PC-9 (cell line): ENCODE measurements around the gene UBE2V1. TPM values are rescaled to one million over a fixed set of nuclear protein-coding genes. Genes with fewer than 3 reads are reported as not detected.
A peak's percentile ranks its signal among the peaks of the same experiment; 100 is the strongest.

Experiments used
- BruUV-seq: library from RNA; stranded (reverse); fragments of 400-500 nt; replicated peaks from 2 replicates; lab custom pipeline; 2021; lab: Mats Ljungman, UMichigan
- CTCF ChIA-PET: fragments of 300-600 bp; sonication (Branson Sonifier 250); formaldehyde crosslinking; loops from one replicate; lab custom pipeline; 2022; ENCODE audit warnings: antibody characterized with exemption; lab: Charles Lee
- POLR2A ChIA-PET: fragments of 300-600 bp; sonication (Branson Sonifier 250); formaldehyde crosslinking; loops from one replicate; lab custom pipeline; 2022; ENCODE audit warnings: antibody characterized with exemption; ENCODE audit not compliant: unreplicated experiment; lab: Charles Lee
- DNase-seq, 2 experiments: peaks; one replicate each; pipeline versions ENCODE4 v3.0.0 to v3.0.0-alpha.2; 2015 to 2022; ENCODE audit warnings: mixed read lengths in 1 of 2
- H2AFZ ChIP-seq: fragments of 200-600 bp; sonication (generic); 2 replicates; pipeline ENCODE4 v1.8.1; 2017; ENCODE audit warnings: antibody characterized with exemption
- H3F3A ChIP-seq: fragments of 200-600 bp; sonication (generic); 2 replicates; pipeline ENCODE4 v1.8.1; 2017; ENCODE audit warnings: antibody characterized with exemption, mild to moderate bottlenecking, low read depth; ENCODE audit not compliant: insufficient read depth
- H3K27ac ChIP-seq: fragments of 200-600 bp; sonication (generic); 2 replicates; pipeline ENCODE4 v1.6.1; 2016; ENCODE audit warnings: mixed run types
- H3K27me3 ChIP-seq: fragments of 200-600 bp; sonication (generic); 2 replicates; pipeline ENCODE4 v1.6.1; 2016; ENCODE audit warnings: low read depth, mixed run types; ENCODE audit not compliant: insufficient read depth
- H3K36me3 ChIP-seq: fragments of 200-600 bp; sonication (generic); 2 replicates; pipeline ENCODE4 v1.6.1; 2016; ENCODE audit warnings: low read depth, mixed run types
- H3K4me1 ChIP-seq: fragments of 200-600 bp; sonication (generic); replicated peaks from 2 replicates; pipeline ENCODE4 v1.6.1; 2016; ENCODE audit warnings: mixed run types; ENCODE audit not compliant: insufficient read depth
- H3K4me2 ChIP-seq: fragments of 200-600 bp; sonication (generic); 2 replicates; pipeline ENCODE4 v1.6.1; 2017; ENCODE audit warnings: mixed run types
- H3K4me3 ChIP-seq: fragments of 200-600 bp; sonication (generic); 2 replicates; pipeline ENCODE4 v1.6.1; 2016; ENCODE audit warnings: mixed run types
- H3K79me2 ChIP-seq: fragments of 200-600 bp; sonication (generic); 2 replicates; pipeline ENCODE4 v1.6.1; 2017; ENCODE audit warnings: low read depth, mixed run types
- H3K9me2 ChIP-seq: fragments of 200-600 bp; sonication (generic); 2 replicates; pipeline ENCODE4 v1.8.1; 2017; ENCODE audit warnings: mild to moderate bottlenecking; ENCODE audit not compliant: insufficient read depth
- H3K9me3 ChIP-seq: fragments of 200-600 bp; sonication (generic); 2 replicates; pipeline ENCODE4 v1.8.1; 2016; ENCODE audit warnings: low read depth; ENCODE audit not compliant: insufficient read depth
- H4K20me1 ChIP-seq: fragments of 200-600 bp; sonication (generic); 2 replicates; pipeline ENCODE4 v1.8.1; 2017; ENCODE audit not compliant: insufficient read depth
- EZH2 ChIP-seq: fragments of 200-600 bp; sonication (generic); IDR thresholded peaks from 2 replicates; pipeline ENCODE4 v1.8.0; 2017; ENCODE audit warnings: antibody characterized with exemption, low read depth
- intact Hi-C: fragments of 100-400 bp; cut with micrococcal nuclease; formaldehyde crosslinking; loops from one replicate; pipeline ENCODE4 v1.10.0; 2022; ENCODE audit not compliant: unreplicated experiment
- total RNA-seq: library from RNA; stranded (reverse); gene quantifications from 2 replicates; pipeline ENCODE4 v1.2.3, GENCODE V29; 2021
- TF ChIP-seq, protein P1 (sequence below): fragments of 200-600 bp; sonication (generic); conservative IDR thresholded peaks from 2 replicates; pipeline ENCODE4 v1.6.1; 2017; ENCODE audit warnings: mixed run types, antibody characterized with exemption, mild to moderate bottlenecking, moderate library complexity

UBE2V1 gene
- total RNA-seq, 1 experiment from 2014 or later: 174 TPM

DNA sequence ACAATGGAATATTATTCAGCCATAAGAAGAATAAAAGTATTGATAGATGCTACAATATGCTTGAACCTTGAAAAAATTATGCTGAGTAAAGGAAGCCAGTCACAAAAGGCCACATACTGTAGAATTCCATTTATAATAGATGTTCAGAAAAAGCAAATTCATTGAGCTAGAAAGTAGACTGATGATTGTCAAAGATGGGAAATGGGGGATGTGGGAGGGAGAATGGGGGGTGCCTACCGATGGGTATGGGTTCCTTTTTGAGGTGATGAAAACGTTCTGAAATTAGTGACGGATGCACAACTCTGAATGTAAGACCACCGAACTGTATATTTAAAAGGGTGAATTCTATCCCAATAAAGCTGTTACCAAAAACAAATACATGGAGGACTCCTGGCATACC is 18.4 kb downstream of the UBE2V1 start:
- no peak overlapping the region for H3K27ac ChIP-seq
- BruUV-seq: no TSS peak
- no peak overlapping the region for H3K4me2 ChIP-seq
- H3K9me3 ChIP-seq: no peaks in the 10 kb centered on the region
- H4K20me1 ChIP-seq: peaks cover 65% of the 10 kb centered on the region
- H3K4me3 ChIP-seq: no peak overlapping the region
- H3K27me3 ChIP-seq: no peaks in the 10 kb centered on the region
- peaks cover 12% of the 10 kb centered on the region for H3K4me1 ChIP-seq
- H3K9me2 ChIP-seq: no peaks in the 10 kb centered on the region
- no peak for TF ChIP-seq EZH2
- TF ChIP-seq, protein P1, sequence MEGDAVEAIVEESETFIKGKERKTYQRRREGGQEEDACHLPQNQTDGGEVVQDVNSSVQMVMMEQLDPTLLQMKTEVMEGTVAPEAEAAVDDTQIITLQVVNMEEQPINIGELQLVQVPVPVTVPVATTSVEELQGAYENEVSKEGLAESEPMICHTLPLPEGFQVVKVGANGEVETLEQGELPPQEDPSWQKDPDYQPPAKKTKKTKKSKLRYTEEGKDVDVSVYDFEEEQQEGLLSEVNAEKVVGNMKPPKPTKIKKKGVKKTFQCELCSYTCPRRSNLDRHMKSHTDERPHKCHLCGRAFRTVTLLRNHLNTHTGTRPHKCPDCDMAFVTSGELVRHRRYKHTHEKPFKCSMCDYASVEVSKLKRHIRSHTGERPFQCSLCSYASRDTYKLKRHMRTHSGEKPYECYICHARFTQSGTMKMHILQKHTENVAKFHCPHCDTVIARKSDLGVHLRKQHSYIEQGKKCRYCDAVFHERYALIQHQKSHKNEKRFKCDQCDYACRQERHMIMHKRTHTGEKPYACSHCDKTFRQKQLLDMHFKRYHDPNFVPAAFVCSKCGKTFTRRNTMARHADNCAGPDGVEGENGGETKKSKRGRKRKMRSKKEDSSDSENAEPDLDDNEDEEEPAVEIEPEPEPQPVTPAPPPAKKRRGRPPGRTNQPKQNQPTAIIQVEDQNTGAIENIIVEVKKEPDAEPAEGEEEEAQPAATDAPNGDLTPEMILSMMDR: no peak
- ChIA-PET POLR2A (no interaction called here), CTCF (interaction anchor here (0.5 to 0.6 kb wide), 2 partner anchors 85 to 115 kb away, joined by 5 read pairs; no protein-coding TSS in a partner anchor)
- intact Hi-C loops: no loop called here
- no peak for DNase-seq
- H3K36me3 ChIP-seq: peaks cover 46% of the 10 kb centered on the region
- H2AFZ ChIP-seq: no peak overlapping the region
- H3K79me2 ChIP-seq: peaks cover 94% of the 10 kb centered on the region
- peaks cover 34% of the 10 kb centered on the region; the same call in 1 of the 2 replicates for H3F3A ChIP-seq

GRCh38 chr20:50093240-50093639 is 19.7 kb downstream of the UBE2V1 start:
- peaks cover 17% of the 10 kb centered on the region for H3K4me1 ChIP-seq
- peaks cover 42% of the 10 kb centered on the region for H3F3A ChIP-seq
- POLR2A ChIA-PET: no interaction called here
- no peak overlapping the region for H3K4me3 ChIP-seq
- peaks cover 52% of the 10 kb centered on the region for H4K20me1 ChIP-seq
- TF ChIP-seq, protein P1: no peak
- no peak for TF ChIP-seq EZH2
- no peaks in the 10 kb centered on the region for H3K9me2 ChIP-seq
- BruUV-seq: no TSS peak
- no peak for DNase-seq
- peaks cover 44% of the 10 kb centered on the region for H3K36me3 ChIP-seq
- no peak overlapping the region for H3K4me2 ChIP-seq
- intact Hi-C loops: no loop called here
- H3K27me3 ChIP-seq: no peaks in the 10 kb centered on the region
- no peak overlapping the region for H2AFZ ChIP-seq
- CTCF ChIA-PET: no interaction called here
- peaks cover 92% of the 10 kb centered on the region for H3K79me2 ChIP-seq
- H3K9me3 ChIP-seq: no peaks in the 10 kb centered on the region
- 0 out of 2 replicates have a peak overlapping the region, but pooled peaks have one; percentile 11 for H3K27ac ChIP-seq

- H3K27ac ChIP-seq: 0 out of 2 replicates have a peak overlapping the region, but pooled peaks have one; percentile 11
- no peak overlapping the region for H3K4me3 ChIP-seq
- H3F3A ChIP-seq: peaks cover 47% of the 10 kb centered on the region
- DNase-seq: no peak
- H3K79me2 ChIP-seq: peaks cover 92% of the 10 kb centered on the region
- TF ChIP-seq, protein P1: no peak
- no peak for TF ChIP-seq EZH2
- H3K36me3 ChIP-seq: peaks cover 41% of the 10 kb centered on the region
- no peaks in the 10 kb centered on the region for H3K9me2 ChIP-seq
- H4K20me1 ChIP-seq: peaks cover 45% of the 10 kb centered on the region
- ChIA-PET POLR2A (no interaction called here), CTCF (interaction anchor here (0.8 kb wide), 1 partner anchor 60 kb away, joined by 25 read pairs; no protein-coding TSS in a partner anchor)
- H3K4me1 ChIP-seq: peaks cover 25% of the 10 kb centered on the region
- no peaks in the 10 kb centered on the region for H3K27me3 ChIP-seq
- H3K9me3 ChIP-seq: no peaks in the 10 kb centered on the region
- intact Hi-C loops: no loop called here
- no TSS peak for BruUV-seq
- H2AFZ ChIP-seq: no peak overlapping the region
- H3K4me2 ChIP-seq: no peak overlapping the region
These were observed 20.5 kb downstream of the UBE2V1 start for GRCh38 chr20:50092436-50092835.
